Panc1 (cell line): ENCODE measurements around the gene CDK14. TPM values are rescaled to one million over a fixed set of nuclear protein-coding genes. Genes with fewer than 3 reads are reported as not detected.

Source experiments
- ATAC-seq: fragments of 200-7000 bp; cut with Tn5 transposase; 2 replicates; pipeline ENCODE4 v1.9.1; 2020; ENCODE audit warnings: mild to moderate bottlenecking, moderate library complexity
- BruUV-seq: library from RNA; stranded (reverse); fragments of 400-500 nt; replicated peaks from 2 replicates; lab custom pipeline; 2021; lab: Mats Ljungman, UMichigan
- CTCF ChIA-PET: fragments of 300-600 bp; sonication (Branson Sonifier 250); formaldehyde crosslinking; loops from one replicate; lab custom pipeline; 2022; ENCODE audit warnings: antibody characterized with exemption; lab: Charles Lee
- POLR2A ChIA-PET: fragments of 300-600 bp; sonication (Branson Sonifier 250); formaldehyde crosslinking; loops from one replicate; lab custom pipeline; 2022; ENCODE audit warnings: antibody characterized with exemption; lab: Charles Lee
- DNase-seq: peaks from one replicate; pipeline ENCODE4 v3.0.0-alpha.2; 2010; ENCODE audit warnings: low read depth, low spot score
- H3K27ac ChIP-seq: 2 replicates; pipeline ENCODE4 v1.5.1; 2011; ENCODE audit warnings: mild to moderate bottlenecking, low read length, inconsistent platforms
- H3K27me3 ChIP-seq: fragments of 200-500 bp; sonication (Bioruptor generic); 2 replicates; pipeline ENCODE4 v1.6.0; 2014; ENCODE audit warnings: low read length, inconsistent platforms; ENCODE audit not compliant: control insufficient read depth, insufficient read depth
- H3K36me3 ChIP-seq: fragments of 200-500 bp; sonication (Bioruptor generic); 2 replicates; pipeline ENCODE4 v1.5.1; 2014; ENCODE audit warnings: inconsistent platforms, mild to moderate bottlenecking, low read length, moderate library complexity; ENCODE audit not compliant: control insufficient read depth, insufficient read depth
- H3K4me1 ChIP-seq: 2 replicates; pipeline ENCODE4 v1.5.1; 2011; ENCODE audit warnings: inconsistent platforms, mild to moderate bottlenecking, low read length, moderate library complexity; ENCODE audit not compliant: control insufficient read depth, insufficient read depth
- H3K4me3 ChIP-seq, 2 experiments: 2 replicates each; pipeline ENCODE4 v1.5.1; 2011 to 2012; ENCODE audit warnings: low read depth in 2 of 2, low read length in 2 of 2, mild to moderate bottlenecking in 2 of 2, inconsistent platforms in 1 of 2, moderate library complexity in 1 of 2
- H3K9me3 ChIP-seq: fragments of 200-500 bp; sonication (Bioruptor generic); 2 replicates; pipeline ENCODE4 v1.5.1; 2014; ENCODE audit warnings: low read depth, mild to moderate bottlenecking, inconsistent platforms, low read length, moderate library complexity; ENCODE audit not compliant: control insufficient read depth, insufficient read depth
- POLR2AphosphoS5 ChIP-seq: IDR thresholded peaks from 2 replicates; pipeline ENCODE4 v1.6.1; 2012; ENCODE audit warnings: mild to moderate bottlenecking, low read depth, low read length, moderate library complexity
- SIN3A ChIP-seq: IDR thresholded peaks from 2 replicates; pipeline ENCODE4 v1.6.1; 2012; ENCODE audit warnings: low read depth, mild to moderate bottlenecking, low read length, moderate library complexity, borderline replicate concordance; ENCODE audit not compliant: insufficient read depth
- TCF7L2 ChIP-seq: IDR thresholded peaks from 2 replicates; pipeline ENCODE4 v1.6.1; 2011; ENCODE audit warnings: mild to moderate bottlenecking, low read depth, low read length, inconsistent platforms
- in situ Hi-C: cut with HindIII; loops from 2 replicates; pipeline ENCODE4 v1.10.0; 2016; ENCODE audit warnings: low sequenced_read_pairs, low pct_unique_long_range_greater_than_20kb
- intact Hi-C: fragments of 100-400 bp; cut with micrococcal nuclease; formaldehyde crosslinking; loops from one replicate; pipeline ENCODE4 v1.10.0; 2022; ENCODE audit not compliant: unreplicated experiment
- total RNA-seq: library from RNA; stranded (reverse); gene quantifications from one replicate; pipeline ENCODE4 v1.2.1, GENCODE V29; 2021; ENCODE audit not compliant: unreplicated experiment
- TF ChIP-seq, protein P1 (sequence below): fragments of 450-650 bp; IDR thresholded peaks from 2 replicates; pipeline ENCODE4 v1.5.1; 2017; ENCODE audit warnings: mild to moderate bottlenecking
- TF ChIP-seq, protein P2 (sequence below), 2 experiments: IDR thresholded peaks; 2 replicates each; pipeline ENCODE4 v1.6.1; 2011 to 2012; ENCODE audit warnings: low read depth in 2 of 2, control low read depth in 1 of 2, low read length in 1 of 2, mild to moderate bottlenecking in 1 of 2, moderate library complexity in 1 of 2; ENCODE audit not compliant: insufficient read depth in 1 of 2

CDK14 gene
- total RNA-seq, 1 experiment from 2014 or later, result 3.0 TPM

DNA sequence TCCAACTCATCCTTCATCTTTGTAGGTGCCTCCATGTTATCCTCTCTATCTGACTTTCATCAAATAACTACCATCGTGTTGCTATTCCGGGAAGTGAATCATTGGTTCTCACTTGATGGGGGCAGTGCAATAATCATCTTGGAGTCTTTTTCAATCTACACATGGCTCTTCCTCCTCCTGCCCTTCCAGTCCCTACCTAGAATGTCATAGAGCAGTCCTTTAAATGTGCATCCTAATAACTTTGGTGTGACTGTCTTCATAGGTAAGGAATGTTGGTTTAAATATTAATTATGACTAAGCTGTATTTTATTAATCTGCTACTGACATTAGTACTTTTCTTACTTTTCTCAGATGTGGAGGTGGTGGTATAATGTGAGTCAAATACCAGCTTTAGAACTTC lies 8.4 kb upstream of the CDK14 start:
- no peaks in the 10 kb centered on the region for H3K36me3 ChIP-seq
- in situ Hi-C loops (no loop called here), intact Hi-C loops (no loop called here)
- no peak overlapping the region for H3K27ac ChIP-seq
- no peaks in the 10 kb centered on the region for H3K9me3 ChIP-seq
- no peaks in the 10 kb centered on the region for H3K4me1 ChIP-seq
- H3K4me3 ChIP-seq, result no peak overlapping the region
- no TSS peak for BruUV-seq
- ChIA-PET POLR2A (interaction anchor here (0.6 kb wide), 1 partner anchor 29 kb away, joined by 3 read pairs; no protein-coding TSS in a partner anchor), CTCF (no interaction called here)
- TF ChIP-seq, protein P1, sequence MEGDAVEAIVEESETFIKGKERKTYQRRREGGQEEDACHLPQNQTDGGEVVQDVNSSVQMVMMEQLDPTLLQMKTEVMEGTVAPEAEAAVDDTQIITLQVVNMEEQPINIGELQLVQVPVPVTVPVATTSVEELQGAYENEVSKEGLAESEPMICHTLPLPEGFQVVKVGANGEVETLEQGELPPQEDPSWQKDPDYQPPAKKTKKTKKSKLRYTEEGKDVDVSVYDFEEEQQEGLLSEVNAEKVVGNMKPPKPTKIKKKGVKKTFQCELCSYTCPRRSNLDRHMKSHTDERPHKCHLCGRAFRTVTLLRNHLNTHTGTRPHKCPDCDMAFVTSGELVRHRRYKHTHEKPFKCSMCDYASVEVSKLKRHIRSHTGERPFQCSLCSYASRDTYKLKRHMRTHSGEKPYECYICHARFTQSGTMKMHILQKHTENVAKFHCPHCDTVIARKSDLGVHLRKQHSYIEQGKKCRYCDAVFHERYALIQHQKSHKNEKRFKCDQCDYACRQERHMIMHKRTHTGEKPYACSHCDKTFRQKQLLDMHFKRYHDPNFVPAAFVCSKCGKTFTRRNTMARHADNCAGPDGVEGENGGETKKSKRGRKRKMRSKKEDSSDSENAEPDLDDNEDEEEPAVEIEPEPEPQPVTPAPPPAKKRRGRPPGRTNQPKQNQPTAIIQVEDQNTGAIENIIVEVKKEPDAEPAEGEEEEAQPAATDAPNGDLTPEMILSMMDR, result no peak
- no peak for TF ChIP-seq SIN3A
- no peaks in the 10 kb centered on the region for H3K27me3 ChIP-seq
- ATAC-seq, result no peak
- no peak for DNase-seq

DNA sequence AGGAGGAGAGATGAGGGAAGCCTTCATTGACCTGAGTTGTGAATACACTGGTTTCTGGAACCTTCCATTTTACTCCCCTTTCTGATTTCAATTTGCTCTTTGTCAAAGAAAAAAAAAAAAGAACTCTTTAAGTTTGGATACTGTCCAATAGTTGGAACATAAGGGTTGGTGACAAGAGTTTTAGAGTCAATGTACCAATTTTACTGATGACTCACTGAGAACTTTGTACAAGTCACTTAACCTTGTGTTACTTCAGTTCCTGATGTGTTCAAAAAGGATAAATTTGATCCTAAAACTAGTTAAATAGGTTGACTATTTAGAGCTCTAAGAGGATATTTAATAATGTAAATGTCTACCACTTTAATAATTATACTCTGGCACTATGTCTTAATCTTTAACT lies 4.1 kb upstream of the CDK14 start:
- Histone ChIP-seq H3K9me3 (no peaks in the 10 kb centered on the region), H3K4me1 (peaks cover 4% of the 10 kb centered on the region), H3K27ac (no peak overlapping the region), H3K36me3 (no peaks in the 10 kb centered on the region), H3K27me3 (peaks cover 3% of the 10 kb centered on the region; the same call in 1 of the 2 replicates), H3K4me3 (no peak overlapping the region)
- in situ Hi-C loops (no loop called here), intact Hi-C loops (no loop called here)
- DNase-seq, result no peak
- no TSS peak for BruUV-seq
- no peak for TF ChIP-seq POLR2AphosphoS5
- no peak for TF ChIP-seq TCF7L2
- TF ChIP-seq SIN3A, result no peak
- TF ChIP-seq, protein P1, result no peak
- TF ChIP-seq, protein P2, sequence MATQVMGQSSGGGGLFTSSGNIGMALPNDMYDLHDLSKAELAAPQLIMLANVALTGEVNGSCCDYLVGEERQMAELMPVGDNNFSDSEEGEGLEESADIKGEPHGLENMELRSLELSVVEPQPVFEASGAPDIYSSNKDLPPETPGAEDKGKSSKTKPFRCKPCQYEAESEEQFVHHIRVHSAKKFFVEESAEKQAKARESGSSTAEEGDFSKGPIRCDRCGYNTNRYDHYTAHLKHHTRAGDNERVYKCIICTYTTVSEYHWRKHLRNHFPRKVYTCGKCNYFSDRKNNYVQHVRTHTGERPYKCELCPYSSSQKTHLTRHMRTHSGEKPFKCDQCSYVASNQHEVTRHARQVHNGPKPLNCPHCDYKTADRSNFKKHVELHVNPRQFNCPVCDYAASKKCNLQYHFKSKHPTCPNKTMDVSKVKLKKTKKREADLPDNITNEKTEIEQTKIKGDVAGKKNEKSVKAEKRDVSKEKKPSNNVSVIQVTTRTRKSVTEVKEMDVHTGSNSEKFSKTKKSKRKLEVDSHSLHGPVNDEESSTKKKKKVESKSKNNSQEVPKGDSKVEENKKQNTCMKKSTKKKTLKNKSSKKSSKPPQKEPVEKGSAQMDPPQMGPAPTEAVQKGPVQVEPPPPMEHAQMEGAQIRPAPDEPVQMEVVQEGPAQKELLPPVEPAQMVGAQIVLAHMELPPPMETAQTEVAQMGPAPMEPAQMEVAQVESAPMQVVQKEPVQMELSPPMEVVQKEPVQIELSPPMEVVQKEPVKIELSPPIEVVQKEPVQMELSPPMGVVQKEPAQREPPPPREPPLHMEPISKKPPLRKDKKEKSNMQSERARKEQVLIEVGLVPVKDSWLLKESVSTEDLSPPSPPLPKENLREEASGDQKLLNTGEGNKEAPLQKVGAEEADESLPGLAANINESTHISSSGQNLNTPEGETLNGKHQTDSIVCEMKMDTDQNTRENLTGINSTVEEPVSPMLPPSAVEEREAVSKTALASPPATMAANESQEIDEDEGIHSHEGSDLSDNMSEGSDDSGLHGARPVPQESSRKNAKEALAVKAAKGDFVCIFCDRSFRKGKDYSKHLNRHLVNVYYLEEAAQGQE (IDR thresholded peaks at IDR 0.05; ENCODE audit: insufficient read depth in 1 of 2, low read depth in 2 of 2, low read length in 1 of 2), result no peak
- no peak for ATAC-seq
- CTCF ChIA-PET, result no interaction called here
- POLR2A ChIA-PET, result no interaction called here
